SK-N-SH (cell line): ENCODE results near the gene FAM236A. TPM values are rescaled to one million over a fixed set of nuclear protein-coding genes. Genes with fewer than 3 reads are reported as not detected.
"Not testable (repeated sequence)": the region's sequence is repeated elsewhere in the genome, so short reads cannot be mapped to it uniquely, and the experiment has no call there.

Experiments
- CTCF ChIA-PET: fragments of 300-600, 350-600 bp; formaldehyde crosslinking; extraction: SDS; loops from one replicate; lab custom pipeline; 2021; lab: Yijun Ruan, JAX
- POLR2A ChIA-PET: fragments of 350-600 bp; sonication (Branson Sonifier 250); formaldehyde crosslinking; extraction: SDS; loops from one replicate; lab custom pipeline; 2020; ENCODE audit warnings: antibody characterized with exemption, inconsistent platforms; lab: Yijun Ruan, JAX
- DNase-seq: peaks from one replicate; pipeline ENCODE4 v3.0.0; 2012
- H2AFZ ChIP-seq: fragments of 200-600 bp; sonication (generic); 2 replicates; pipeline ENCODE4 v1.8.1; 2016; ENCODE audit warnings: antibody characterized with exemption, mild to moderate bottlenecking, low read depth
- H3F3A ChIP-seq: fragments of 200-600 bp; sonication (generic); replicated peaks from 2 replicates; pipeline ENCODE3; 2016; ENCODE audit warnings: antibody characterized with exemption, mild to moderate bottlenecking; ENCODE audit not compliant: insufficient read depth
- H3K27ac ChIP-seq, 2 experiments: fragments of 200-500 bp in 1 of 2; fragments of 200-600 bp in 1 of 2; sonication (Bioruptor generic) in 1 of 2; sonication (generic), shearing (Covaris generic) in 1 of 2; 2 replicates each; pipeline versions ENCODE4 v1.5.1 to v1.6.1; 2014 to 2016; ENCODE audit warnings: low read depth in 2 of 2, inconsistent platforms in 1 of 2, low read length in 1 of 2, mild to moderate bottlenecking in 1 of 2, mixed read lengths in 1 of 2
- H3K27me3 ChIP-seq: fragments of 200-600 bp; sonication (generic), shearing (Covaris generic); 2 replicates; pipeline ENCODE4 v1.6.1; 2016; ENCODE audit warnings: mixed run types; ENCODE audit not compliant: insufficient read depth
- H3K36me3 ChIP-seq, 2 experiments: fragments of 200-500 bp in 1 of 2; fragments of 200-600 bp in 1 of 2; sonication (Bioruptor generic) in 1 of 2; sonication (generic) in 1 of 2; replicated peaks in 1 of 2; 2 replicates each; pipeline versions ENCODE3 to v1.5.1; 2014 to 2016; ENCODE audit warnings: low read length in 1 of 2, mild to moderate bottlenecking in 1 of 2; ENCODE audit not compliant: insufficient read depth in 2 of 2, control insufficient read depth in 1 of 2
- H3K4me1 ChIP-seq, 2 experiments: fragments of 200-500 bp in 1 of 2; fragments of 200-600 bp in 1 of 2; sonication (Bioruptor generic) in 1 of 2; sonication (generic), shearing (Covaris generic) in 1 of 2; 2 replicates each; pipeline versions ENCODE4 v1.5.1 to v1.6.1; 2014 to 2016; ENCODE audit warnings: low read depth in 1 of 2, low read length in 1 of 2, mixed run types in 1 of 2; ENCODE audit not compliant: insufficient read depth in 2 of 2, control insufficient read depth in 1 of 2
- H3K4me2 ChIP-seq: fragments of 200-600 bp; sonication (generic), shearing (Covaris generic); 2 replicates; pipeline ENCODE4 v1.6.1; 2017; ENCODE audit warnings: mixed run types
- H3K4me3 ChIP-seq, 2 experiments: fragments of 200-500 bp in 1 of 2; fragments of 200-600 bp in 1 of 2; sonication (Bioruptor generic) in 1 of 2; sonication (generic), shearing (Covaris generic) in 1 of 2; 2 replicates each; pipeline versions ENCODE4 v1.5.1 to v1.8.1; 2014 to 2016; ENCODE audit warnings: low read depth in 2 of 2, inconsistent platforms in 1 of 2, low read length in 1 of 2, mild to moderate bottlenecking in 1 of 2, mixed read lengths in 1 of 2, moderate library complexity in 1 of 2
- H3K79me2 ChIP-seq: fragments of 200-600 bp; sonication (generic); 2 replicates; pipeline ENCODE4 v1.8.1; 2017; ENCODE audit warnings: mild to moderate bottlenecking; ENCODE audit not compliant: insufficient read depth
- H3K9ac ChIP-seq: fragments of 200-600 bp; sonication (generic); 2 replicates; pipeline ENCODE4 v1.6.1; 2017; ENCODE audit warnings: mixed run types
- H3K9me2 ChIP-seq: fragments of 200-600 bp; sonication (generic); 2 replicates; pipeline ENCODE4 v1.6.1; 2017; ENCODE audit warnings: mixed run types
- H3K9me3 ChIP-seq: fragments of 200-600 bp; sonication (generic); 2 replicates; pipeline ENCODE4 v1.6.1; 2017; ENCODE audit warnings: mixed run types, mild to moderate bottlenecking, moderate library complexity
- H4K20me1 ChIP-seq: fragments of 200-600 bp; sonication (generic); 2 replicates; pipeline ENCODE4 v1.6.1; 2017; ENCODE audit warnings: mild to moderate bottlenecking, mixed run types; ENCODE audit not compliant: insufficient read depth
- WGBS: methylation state at CpG from one replicate; pipeline ENCODE4 v1.1.6; 2017; ENCODE audit warnings: low lambda C conversion rate; 5-methylcytosine and 5-hydroxymethylcytosine counted together
- polyA plus RNA-seq, 3 experiments: library from polyadenylated mRNA; depleted of rRNA; stranded (reverse); fragments of >200 nt; gene quantifications; 2 replicates each; pipeline ENCODE4 v1.2.3, GENCODE V29; 2012

The FAM236A gene
- polyA plus RNA-seq, 1 of the 3 experiments (the other 2 are of a cell fraction), result not detected

DNA sequence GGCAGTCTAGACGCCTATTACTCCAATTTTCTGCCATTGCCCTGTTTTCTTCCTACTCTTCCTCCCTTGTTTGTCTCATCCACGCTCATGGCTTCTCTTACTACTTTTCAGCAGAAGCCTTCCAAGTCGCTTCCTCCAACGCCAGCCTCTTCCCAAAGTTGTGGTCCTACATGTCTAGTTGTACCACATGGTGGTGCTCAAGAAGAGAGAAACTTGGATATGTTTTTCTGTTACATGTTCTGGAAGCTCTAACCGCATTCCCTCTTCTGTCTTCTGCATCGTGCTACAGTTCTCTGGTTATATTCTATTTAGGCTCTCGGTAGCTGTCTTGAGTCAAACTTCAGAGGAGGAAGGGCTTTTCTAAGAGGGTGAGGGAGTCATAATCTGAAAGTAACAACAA, 36.9 kb downstream of the FAM236A start:
- H3K27ac ChIP-seq, H3K36me3 ChIP-seq, H3K4me2 ChIP-seq, DNase-seq, CTCF ChIA-PET, H3K9me2 ChIP-seq, H3K9ac ChIP-seq, H3K4me3 ChIP-seq, H3F3A ChIP-seq, H3K79me2 ChIP-seq, H3K4me1 ChIP-seq, H3K9me3 ChIP-seq, POLR2A ChIA-PET, H3K27me3 ChIP-seq, H2AFZ ChIP-seq, H4K20me1 ChIP-seq: not testable (repeated sequence)
- no CpG with 5 or more reads among the region's 7 CpGs for WGBS

DNA sequence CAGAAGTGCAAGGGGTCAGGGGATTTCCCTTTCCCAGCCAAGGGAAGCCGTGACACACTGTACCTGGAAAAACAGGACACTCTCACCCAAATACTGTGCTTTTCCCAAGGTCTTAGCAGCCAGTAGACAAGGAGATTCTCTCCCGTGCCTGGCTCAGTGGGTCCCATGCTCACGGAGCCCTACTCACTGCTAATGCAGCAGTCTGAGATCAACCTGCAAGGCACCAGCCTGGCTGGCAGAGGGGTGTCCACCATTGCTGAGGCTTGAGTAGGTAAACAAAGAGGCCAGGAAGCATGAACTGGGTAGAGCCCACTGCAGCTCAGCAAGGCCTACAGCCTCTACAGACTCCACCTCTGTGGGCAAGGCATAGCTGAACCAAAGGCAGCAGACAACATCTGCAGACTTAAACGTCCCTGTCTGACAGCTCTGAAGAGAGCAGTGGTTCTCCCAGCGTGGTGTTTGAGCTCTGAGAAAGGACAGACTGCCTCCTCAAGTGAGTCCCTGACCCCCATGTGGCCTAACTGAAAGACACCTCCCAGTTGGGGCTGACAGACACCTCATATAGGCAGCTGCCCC, 43.0 kb downstream of the FAM236A start:
- H3K9me2 ChIP-seq, H3K79me2 ChIP-seq, H3K4me1 ChIP-seq, H3K27me3 ChIP-seq, H3K9ac ChIP-seq, H3K4me2 ChIP-seq, H3K36me3 ChIP-seq, DNase-seq, H3K4me3 ChIP-seq, H4K20me1 ChIP-seq, H3K9me3 ChIP-seq, CTCF ChIA-PET, H3K27ac ChIP-seq, H3F3A ChIP-seq, H2AFZ ChIP-seq, POLR2A ChIA-PET: not testable (repeated sequence)
- WGBS, result 0% methylated on average over 4 of the region's 5 CpGs

Other genes starting within 250 kb of the FAM236A start
- gene PHKA1, start 223.9 kb upstream of the FAM236A start, polyA plus RNA-seq (2012; rRNA removed), result 4.8 and 6.2 TPM in 2 replicates
- gene DMRTC1B, start 161.3 kb upstream of the FAM236A start, polyA plus RNA-seq (2012; rRNA removed), result not detected in 2 replicates
- gene FAM236B, start 155.5 kb upstream of the FAM236A start, polyA plus RNA-seq (2012; rRNA removed), result not detected in 2 replicates
- gene FAM236D, start 130.0 kb upstream of the FAM236A start, polyA plus RNA-seq (2012; rRNA removed), result not detected in 2 replicates
- not detected in 2 replicates for gene FAM236C, start 25.6 kb upstream of the FAM236A start, polyA plus RNA-seq (2012; rRNA removed)
- not detected in 2 replicates for gene DMRTC1, start 5.6 kb downstream of the FAM236A start, polyA plus RNA-seq (2012; rRNA removed)
- 0.05 TPM in 2 replicates for gene PABPC1L2B, start 64.7 kb downstream of the FAM236A start, polyA plus RNA-seq (2012; rRNA removed)
- not detected in 2 replicates for gene PABPC1L2A, start 141.3 kb downstream of the FAM236A start, polyA plus RNA-seq (2012; rRNA removed)